Progenitor cell of endocrine pancreas (in vitro differentiated cells): ENCODE measurements around the gene ICAM2. TPM values are rescaled to one million over a fixed set of nuclear protein-coding genes. Genes with fewer than 3 reads are reported as not detected.
"Not testable (repeated sequence)": the region's sequence is repeated elsewhere in the genome, so short reads cannot be mapped to it uniquely, and the experiment has no call there.

ENCODE experiments used
- DNase-seq: peaks from one replicate; pipeline ENCODE4 v3.0.0; 2021; ENCODE audit warnings: low spot score; ENCODE audit not compliant: unreplicated experiment
- H3K27ac Mint-ChIP-seq: 2 replicates; pipeline ENCODE4 v1.8.0; 2021; ENCODE audit warnings: mild to moderate bottlenecking, moderate library complexity, mixed read lengths
- H3K27me3 Mint-ChIP-seq: 2 replicates; pipeline ENCODE4 v1.8.0; 2021; ENCODE audit warnings: mixed read lengths
- H3K36me3 Mint-ChIP-seq: 2 replicates; pipeline ENCODE4 v1.8.0; 2022; ENCODE audit warnings: mixed read lengths; ENCODE audit not compliant: insufficient read depth
- H3K4me1 Mint-ChIP-seq: 2 replicates; pipeline ENCODE4 v1.8.0; 2021; ENCODE audit warnings: low read depth, mixed read lengths
- H3K4me3 Mint-ChIP-seq: 2 replicates; pipeline ENCODE4 v1.8.0; 2021; ENCODE audit warnings: low read depth, mild to moderate bottlenecking, moderate library complexity, mixed read lengths
- H3K9me3 Mint-ChIP-seq: 2 replicates; pipeline ENCODE4 v1.8.0; 2021; ENCODE audit warnings: low read depth, mixed read lengths
- CTCF ChIP-seq: fragments of 200-600 bp; sonication (generic); IDR thresholded peaks from one replicate; pipeline ENCODE4 v1.5.0; 2021; ENCODE audit warnings: antibody characterized with exemption, mild to moderate bottlenecking; ENCODE audit not compliant: unreplicated experiment
- total RNA-seq: library from RNA; stranded (reverse); gene quantifications from 2 replicates; pipeline ENCODE4 v1.2.1, GENCODE V29; 2021

The ICAM2 gene
- total RNA-seq, 1 donor from 2014 or later: 0.72 TPM

- H3K36me3 Mint-ChIP-seq: peaks cover 5% of the 10 kb centered on the region
- peaks cover 39% of the 10 kb centered on the region for H3K27me3 Mint-ChIP-seq
- H3K27ac Mint-ChIP-seq: no peak overlapping the region
- peaks cover 19% of the 10 kb centered on the region for H3K4me1 Mint-ChIP-seq
- no peak for DNase-seq
- no peak overlapping the region for H3K4me3 Mint-ChIP-seq
- H3K9me3 Mint-ChIP-seq: peaks cover 10% of the 10 kb centered on the region
- TF ChIP-seq CTCF: no peak
Observed at GRCh38 chr17:63986821-63987220, 33.6 kb downstream of the ICAM2 start.

GRCh38 chr17:63985387-63986140 is 34.9 kb downstream of the ICAM2 start:
- peaks cover 26% of the 10 kb centered on the region for H3K27me3 Mint-ChIP-seq
- no peak overlapping the region for H3K27ac Mint-ChIP-seq
- peaks cover 12% of the 10 kb centered on the region for H3K9me3 Mint-ChIP-seq
- TF ChIP-seq CTCF: no peak
- H3K4me3 Mint-ChIP-seq: no peak overlapping the region
- peaks cover 19% of the 10 kb centered on the region for H3K4me1 Mint-ChIP-seq
- H3K36me3 Mint-ChIP-seq: peaks cover 5% of the 10 kb centered on the region
- DNase-seq: no peak

- DNase-seq: no peak
- H3K27me3 Mint-ChIP-seq: peaks cover 20% of the 10 kb centered on the region
- TF ChIP-seq CTCF: no peak
- H3K4me3 Mint-ChIP-seq: no peak overlapping the region
- peaks cover 5% of the 10 kb centered on the region for H3K36me3 Mint-ChIP-seq
- no peak overlapping the region for H3K27ac Mint-ChIP-seq
- H3K9me3 Mint-ChIP-seq: peaks cover 12% of the 10 kb centered on the region
- H3K4me1 Mint-ChIP-seq: peaks cover 18% of the 10 kb centered on the region
Observed at GRCh38 chr17:63984651-63985386, 35.6 kb downstream of the ICAM2 start.

- no peak overlapping the region for H3K4me3 Mint-ChIP-seq
- TF ChIP-seq CTCF: no peak
- peaks cover 12% of the 10 kb centered on the region for H3K9me3 Mint-ChIP-seq
- H3K27ac Mint-ChIP-seq: no peak overlapping the region
- peaks cover 15% of the 10 kb centered on the region for H3K27me3 Mint-ChIP-seq
- H3K4me1 Mint-ChIP-seq: peaks cover 14% of the 10 kb centered on the region
- H3K36me3 Mint-ChIP-seq: peaks cover 5% of the 10 kb centered on the region
- DNase-seq: no peak
Observed at GRCh38 chr17:63984236-63984635, 36.2 kb downstream of the ICAM2 start.

DNA sequence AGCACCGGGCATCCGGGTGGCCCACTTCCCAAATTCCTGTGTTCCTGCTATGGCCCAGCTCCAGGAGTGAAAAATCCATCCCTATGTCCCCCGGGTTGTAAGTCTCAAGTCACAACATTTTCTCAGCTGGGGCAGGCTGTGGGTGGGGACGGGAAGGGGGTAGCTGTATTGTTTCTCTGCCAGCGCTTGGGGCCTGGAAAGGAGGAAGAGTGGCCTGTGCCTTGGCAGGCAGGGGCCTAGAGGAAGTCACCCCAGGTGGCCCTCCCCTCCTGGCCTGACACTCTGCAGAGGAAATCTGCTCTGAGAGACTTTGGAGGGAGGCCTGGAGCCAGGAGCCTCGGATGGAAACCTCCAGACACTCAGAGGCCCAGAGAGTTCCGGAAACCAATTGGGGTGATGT is 37.1 kb downstream of the ICAM2 start:
- H3K27ac Mint-ChIP-seq: no peak overlapping the region
- H3K4me1 Mint-ChIP-seq: peaks cover 10% of the 10 kb centered on the region
- peaks cover 12% of the 10 kb centered on the region for H3K27me3 Mint-ChIP-seq

GRCh38 chr17:63982641-63983040 is 37.8 kb downstream of the ICAM2 start:
- H3K27ac Mint-ChIP-seq, H3K36me3 Mint-ChIP-seq, DNase-seq, H3K27me3 Mint-ChIP-seq, H3K4me1 Mint-ChIP-seq, H3K4me3 Mint-ChIP-seq: not testable (repeated sequence)
- peaks cover 12% of the 10 kb centered on the region for H3K9me3 Mint-ChIP-seq

More for the DNA sequence above, 37.1 kb downstream of the ICAM2 start:
- DNase-seq: no peak
- no peak for TF ChIP-seq CTCF
- Mint-ChIP-seq H3K4me3 (no peak overlapping the region), H3K36me3 (peaks cover 5% of the 10 kb centered on the region), H3K9me3 (peaks cover 12% of the 10 kb centered on the region)
